ENCODE measurements around the gene PIK3R5.

- TF ChIP-seq CTCF (conservative IDR thresholded peaks at IDR 0.05; ENCODE audit: low read depth, low read length) (peak; percentile 99), EZH2 (IDR thresholded peaks at IDR 0.05; ENCODE audit: borderline replicate concordance, low read depth, low read length, poor library complexity, severe bottlenecking) (no peak)
These were observed 32.6 kb upstream of the PIK3R5 start for GRCh38 chr17:8997994-8998628.

Data from A673 (cell line).